NCI-H446 treated with DMSO at 0.1 percent for 48 hours (cell line): ENCODE measurements around the gene PPP1R26.

Experiments used
- DNase-seq: peaks from one replicate; lab custom pipeline; 2025; lab: John Stamatoyannopoulos, UW

Gene PPP1R26

GRCh38 chr9:135489188-135489906, 9.8 kb downstream of the PPP1R26 start:
- DNase-seq, result no peak

DNA sequence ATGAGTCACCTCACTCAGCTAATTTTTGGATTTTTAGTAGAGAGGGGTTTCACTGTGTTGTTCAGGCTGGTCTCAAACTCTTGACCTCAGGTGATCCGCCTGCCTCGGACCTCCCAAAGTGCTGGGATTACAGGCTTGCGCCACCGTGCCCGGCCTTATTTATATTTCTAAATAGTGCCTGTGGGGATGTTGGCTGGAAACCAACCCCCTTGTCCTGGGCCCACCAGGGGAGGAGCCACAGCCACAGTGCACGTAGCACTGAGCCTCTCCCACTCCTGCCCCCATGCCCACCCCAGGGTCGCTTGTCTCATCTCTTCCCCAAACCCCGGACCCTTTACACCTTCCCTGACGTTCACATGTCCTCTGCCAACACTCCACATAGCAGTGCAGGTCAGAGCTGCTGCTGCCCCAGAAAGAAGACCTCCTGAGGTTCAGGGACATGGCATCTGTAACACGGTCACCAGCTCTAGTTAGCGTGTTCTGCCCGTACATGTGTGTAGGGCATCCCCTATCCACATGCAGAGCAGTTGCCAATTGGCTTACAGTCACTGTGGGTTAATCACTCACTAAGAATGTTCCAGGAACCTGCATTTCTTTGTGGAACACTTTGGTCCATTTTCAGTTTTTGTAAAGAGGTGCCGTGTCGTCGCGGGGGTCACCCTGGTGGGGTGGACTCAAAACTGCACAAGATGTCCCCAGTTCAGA, 10.7 kb downstream of the PPP1R26 start:
- DNase-seq, result no peak

DNA sequence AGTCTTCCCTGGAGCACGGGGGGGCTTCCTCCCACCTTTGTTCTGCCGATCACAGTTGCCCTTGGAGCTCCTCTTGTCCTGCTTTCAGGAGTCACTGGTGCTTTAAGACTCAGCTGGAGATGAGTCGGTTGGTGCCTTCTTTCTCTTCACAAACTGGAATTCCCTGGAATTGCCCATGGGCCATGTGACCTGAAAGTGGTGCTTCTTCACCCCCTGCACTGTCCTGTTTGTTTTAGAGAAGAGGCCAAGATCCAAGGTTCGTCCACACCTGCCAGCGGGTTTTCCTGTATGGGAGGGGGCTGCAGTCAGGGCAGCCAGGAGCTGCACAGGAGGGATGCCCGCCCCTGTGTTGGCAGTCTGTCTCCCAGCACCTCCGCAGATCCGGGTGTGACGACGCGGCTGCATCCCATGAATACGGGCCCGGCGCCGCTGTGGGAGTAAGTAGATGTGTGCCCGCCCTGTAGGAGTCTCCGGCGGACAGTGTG, 11.4 kb downstream of the PPP1R26 start:
- DNase-seq, result no peak

- no peak for DNase-seq
Observed at GRCh38 chr9:135491764-135492163, 12.2 kb downstream of the PPP1R26 start.

DNA sequence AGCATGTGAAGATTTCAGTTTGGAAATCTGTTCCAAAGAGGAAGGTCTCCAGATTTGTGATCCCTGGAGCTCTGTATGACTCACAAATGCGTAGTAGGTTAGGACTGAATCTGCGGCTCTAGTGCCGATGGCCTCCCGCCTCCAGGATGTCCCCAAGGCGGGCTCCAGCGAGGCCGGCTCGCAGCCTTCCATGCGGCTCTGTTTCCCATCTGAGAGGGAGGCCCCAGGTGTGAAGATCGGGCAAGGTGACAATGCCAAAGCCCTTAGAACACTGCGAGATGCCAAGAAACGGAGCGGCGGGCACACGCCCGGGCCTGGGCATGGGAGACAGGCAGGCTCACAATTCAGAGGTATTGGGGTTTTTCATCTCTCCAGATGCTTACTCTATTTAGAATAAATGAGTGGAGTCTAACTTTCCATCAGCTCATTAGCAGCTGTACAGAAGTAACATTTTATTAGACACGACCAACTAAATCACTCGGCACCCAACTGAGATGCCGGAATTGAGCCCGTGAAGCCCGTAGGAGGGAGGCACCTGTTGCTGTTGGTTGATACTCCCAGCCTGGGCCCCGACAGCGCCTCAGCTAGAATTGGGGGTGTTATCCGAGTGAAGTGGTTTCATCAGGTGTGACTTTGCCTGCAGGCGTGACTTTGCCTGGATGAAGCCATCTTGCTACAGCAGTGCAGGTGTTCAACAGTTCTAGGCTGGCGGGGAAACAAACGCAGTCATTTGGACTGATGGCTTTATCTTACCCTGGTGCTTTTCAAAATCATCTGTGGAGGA, 13.5 kb downstream of the PPP1R26 start:
- DNase-seq, result no peak

- DNase-seq, result no peak
Observed at GRCh38 chr9:135494791-135495559, 15.4 kb downstream of the PPP1R26 start.

DNA sequence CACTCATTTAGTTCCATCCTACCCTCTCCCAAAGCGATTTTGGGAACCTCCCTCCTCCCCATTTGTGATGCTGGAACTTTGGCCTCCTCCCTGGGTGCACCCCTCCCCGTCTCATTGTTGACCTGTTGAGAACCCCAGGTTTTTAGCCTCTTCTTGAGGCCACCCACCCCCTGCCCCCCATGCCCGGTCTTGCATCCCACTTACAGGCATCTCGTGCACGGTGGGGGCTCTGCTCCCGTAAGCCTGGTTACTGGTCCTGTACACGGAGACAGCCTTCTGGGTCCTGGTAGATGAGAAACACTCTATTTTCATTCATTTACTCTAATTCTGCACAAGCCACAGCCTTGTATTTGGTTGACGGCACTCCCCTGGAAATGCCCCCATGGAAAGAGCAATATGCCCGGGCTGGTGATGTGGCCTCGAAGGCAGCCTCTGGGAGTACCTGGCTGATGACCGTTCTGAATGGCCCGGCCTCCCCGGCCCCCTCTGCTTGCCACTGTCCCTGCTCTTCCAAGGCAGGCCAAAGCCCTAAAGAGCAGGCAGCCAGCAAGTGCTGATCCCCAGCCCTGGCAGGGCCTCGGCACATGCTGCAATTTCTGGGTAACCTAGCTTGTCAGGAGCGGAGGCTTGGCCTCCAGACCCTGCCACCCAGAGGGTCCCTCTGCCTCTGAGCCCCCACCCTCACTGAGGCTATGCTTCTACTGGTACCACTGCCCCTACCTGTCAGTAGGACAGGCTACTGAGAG, 19.0 kb downstream of the PPP1R26 start:
- DNase-seq, result no peak

DNA sequence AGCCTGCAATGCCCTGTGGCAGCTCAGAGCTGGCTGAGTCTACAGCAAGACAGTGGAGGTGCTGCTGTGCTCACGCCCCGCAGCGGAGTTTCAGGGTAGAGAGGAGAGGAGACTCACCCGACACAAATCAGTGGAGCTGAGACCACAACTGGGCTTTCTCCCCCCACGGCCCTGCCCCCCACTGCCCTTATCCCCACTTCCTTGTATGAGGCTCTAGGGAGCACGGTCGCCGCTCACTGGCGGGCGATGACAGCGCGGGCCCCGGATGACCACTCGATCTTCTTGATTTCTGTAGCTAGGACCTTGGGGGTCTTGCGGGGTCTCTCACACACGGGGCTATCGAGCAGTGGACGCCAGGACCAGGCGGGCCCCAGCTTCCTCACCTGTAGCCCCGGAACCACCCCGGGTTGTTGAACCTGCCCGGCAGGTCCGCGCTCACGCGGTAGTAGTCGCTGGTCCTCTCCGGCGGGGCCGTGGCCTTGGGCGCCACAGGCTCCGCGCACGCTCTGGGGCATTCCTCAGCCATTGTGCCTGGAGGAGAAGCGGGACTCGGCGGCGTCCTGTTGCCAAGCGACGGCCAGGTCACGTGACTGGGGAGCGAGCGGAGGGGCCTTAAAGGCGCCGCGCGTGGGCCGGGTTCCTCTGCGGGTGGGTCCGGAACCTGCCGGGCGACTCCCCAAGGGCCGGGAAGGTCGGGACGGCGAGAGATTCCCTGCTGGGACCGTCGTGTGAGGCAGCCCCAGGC, 19.9 kb downstream of the PPP1R26 start:
- peak; percentile 10 for DNase-seq

GRCh38 chr9:135500071-135500524, 20.5 kb downstream of the PPP1R26 start:
- no peak for DNase-seq

DNA sequence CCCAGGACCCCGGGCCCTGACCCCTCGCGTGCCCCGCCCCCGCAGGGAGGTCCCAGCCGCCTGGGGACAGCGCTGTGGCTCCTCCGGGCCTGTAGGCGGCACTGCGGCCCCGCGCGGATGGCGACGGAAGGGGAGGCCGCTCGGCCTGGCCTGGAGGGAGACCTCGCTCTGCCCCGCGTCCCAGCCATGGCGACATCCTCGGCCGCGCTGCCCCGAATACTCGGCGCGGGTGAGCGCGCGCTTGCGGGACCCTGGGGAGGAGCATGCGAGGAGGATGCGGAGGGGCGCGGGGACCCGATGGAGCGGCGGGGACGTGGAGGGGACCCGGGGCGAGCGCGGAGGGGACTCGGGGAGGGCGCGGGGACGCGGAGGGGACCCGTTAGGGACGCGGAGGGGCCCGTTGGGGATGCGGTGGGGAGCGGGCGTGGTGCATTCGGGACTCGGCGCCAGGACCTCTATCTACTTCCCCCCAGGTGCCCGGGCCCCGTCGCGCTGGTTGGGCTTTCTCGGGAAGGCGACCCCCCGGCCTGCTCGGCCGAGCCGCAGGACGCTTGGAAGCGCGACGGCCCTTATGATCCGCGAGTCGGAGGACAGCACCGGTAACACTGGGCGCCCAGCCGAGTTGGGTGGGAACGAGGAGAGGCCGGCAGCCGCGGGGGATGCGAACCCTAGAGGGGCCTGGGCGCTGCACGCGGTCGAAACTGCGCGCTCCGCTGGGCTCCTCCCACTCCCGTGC, 21.1 kb downstream of the PPP1R26 start, which contains the start of gene MRPS2:
Gene MRPS2 (plus strand): TSS at position 158 of the 736 bp plus-strand sequence. CDS start 29 bp downstream, at position 187.
- DNase-seq, result peak; percentile 40

GRCh38 chr9:135501261-135502167, 21.9 kb downstream of the PPP1R26 start:
- DNase-seq, result no peak

DNA sequence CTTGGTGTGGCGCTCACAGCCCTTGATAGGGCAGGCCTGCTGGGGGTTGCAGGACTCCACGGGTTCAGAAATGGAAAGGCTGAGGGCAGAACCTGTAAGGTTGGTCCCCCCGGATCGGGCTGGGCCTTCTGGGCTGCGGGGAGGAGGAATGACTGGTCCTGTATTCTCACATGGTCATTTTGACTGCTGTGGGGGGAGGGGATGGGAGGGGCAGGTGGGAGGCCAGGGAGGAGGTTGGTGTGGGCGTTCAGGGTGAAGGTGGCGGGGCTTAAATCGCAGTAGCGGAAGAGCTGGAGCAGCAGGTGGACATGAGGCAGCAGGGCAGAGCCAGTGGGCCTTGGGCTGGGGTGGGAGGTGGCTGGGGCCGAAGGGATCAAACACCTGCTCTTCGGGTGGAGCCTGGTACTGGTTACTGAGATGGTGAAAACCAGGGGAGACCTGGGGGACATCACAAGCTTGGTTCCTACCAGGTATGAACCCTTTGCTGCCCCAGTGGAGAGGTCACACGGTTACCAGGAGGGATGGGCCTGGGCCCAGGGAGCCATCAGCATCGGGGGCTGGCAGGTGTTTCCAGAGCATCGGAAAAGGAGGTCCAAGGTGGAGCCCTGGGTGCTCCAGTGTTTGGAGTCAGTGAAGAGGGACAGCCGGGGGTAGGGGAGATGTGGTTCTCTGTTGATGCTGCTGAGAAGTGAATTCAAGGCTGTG, 22.7 kb downstream of the PPP1R26 start:
- no peak for DNase-seq

DNA sequence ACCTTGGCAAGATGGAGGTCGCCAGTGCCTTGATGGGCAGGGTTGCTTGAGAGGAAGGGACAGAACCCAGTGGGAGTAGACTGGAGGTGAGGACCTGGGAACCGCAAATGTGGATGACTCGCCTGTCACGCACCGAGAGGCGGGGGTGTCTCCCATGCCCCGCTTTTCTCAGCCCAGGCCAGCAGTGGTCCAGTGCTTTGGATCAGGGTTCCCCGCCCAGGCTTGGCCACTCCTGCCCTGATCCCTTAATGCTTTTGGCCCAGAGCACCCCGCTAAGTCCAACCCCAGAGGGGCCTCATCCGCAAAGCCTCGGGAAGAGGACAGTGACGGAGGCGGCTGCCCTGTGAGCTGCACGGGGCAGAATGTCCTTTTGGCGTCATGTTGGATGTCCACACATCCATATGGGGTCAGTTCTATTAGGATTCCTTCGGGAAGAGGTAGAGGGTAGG, 23.3 kb downstream of the PPP1R26 start:
- DNase-seq, result no peak

- DNase-seq, result no peak
Observed at GRCh38 chr9:135503371-135504261, 24.0 kb downstream of the PPP1R26 start.

DNA sequence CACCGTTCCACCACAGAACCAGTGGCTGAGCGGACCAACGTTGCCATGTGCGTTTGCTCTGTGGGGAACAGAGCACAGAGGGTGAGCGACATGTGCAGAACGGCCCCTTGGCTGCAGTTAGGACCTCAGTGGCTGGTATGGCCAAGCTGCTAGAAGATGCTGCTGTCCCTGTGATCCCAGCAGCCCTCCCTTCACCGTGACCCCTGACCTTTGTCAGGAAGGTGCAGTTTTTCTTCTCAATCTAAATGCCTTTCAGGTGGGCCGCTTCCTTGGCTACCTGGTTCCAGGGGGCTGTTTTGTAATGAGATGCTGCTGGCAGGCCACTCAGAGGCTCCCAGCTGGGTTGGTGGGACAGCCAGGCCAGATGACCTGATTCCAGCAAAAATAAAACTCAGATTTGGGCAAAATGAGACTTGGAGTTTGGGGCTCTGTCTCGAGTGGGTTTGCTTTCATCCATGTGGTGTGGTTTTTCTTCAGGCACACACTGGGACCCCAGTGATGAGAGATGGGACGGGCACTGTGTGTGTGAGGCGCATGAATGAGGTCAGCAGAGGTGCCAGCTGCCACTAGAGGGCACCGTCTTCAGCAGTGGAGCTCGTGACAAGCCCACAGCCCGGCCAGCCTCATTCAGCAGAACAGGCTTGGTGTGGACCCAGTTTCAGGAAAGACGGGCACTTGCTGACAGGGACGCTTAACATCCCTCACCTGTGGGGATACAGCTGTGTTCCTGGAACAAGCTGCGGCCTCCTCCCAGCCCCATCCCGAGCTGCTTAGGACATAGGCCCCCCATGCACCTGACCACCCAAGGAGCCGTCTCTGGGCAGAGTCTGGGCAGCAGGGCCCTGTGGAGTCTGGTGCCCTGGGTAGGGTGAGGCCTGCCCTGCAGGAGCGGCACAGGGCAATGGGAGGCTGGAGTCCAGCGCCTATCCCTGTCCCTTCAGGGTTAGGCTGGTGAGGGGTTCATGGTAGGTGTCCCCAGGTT, 25.0 kb downstream of the PPP1R26 start:
- no peak for DNase-seq
